A549 (cell line): ENCODE results near the gene ENPP3. TPM values are rescaled to one million over a fixed set of nuclear protein-coding genes. Genes with fewer than 3 reads are reported as not detected.

ENCODE experiments used
- ATAC-seq, 2 experiments: fragments of 200-7000 bp in 1 of 2; fragments of >200 bp in 1 of 2; cut with Nextera tagmentation in 1 of 2; cut with Tn5 transposase in 1 of 2; 3 replicates each; pipeline versions ENCODE4 v1.8.0 to v1.9.1; 2018 to 2020; ENCODE audit warnings: mild to moderate bottlenecking in 1 of 2, moderate library complexity in 1 of 2
- CTCF ChIA-PET: fragments of 300-600 bp; sonication (Branson Sonifier 250); formaldehyde crosslinking; extraction: SDS; loops from one replicate; lab custom pipeline; 2021; ENCODE audit warnings: antibody characterized with exemption, inconsistent platforms; lab: Yijun Ruan, JAX
- POLR2A ChIA-PET: fragments of 350-600 bp; formaldehyde crosslinking; extraction: SDS; loops from one replicate; lab custom pipeline; 2021; ENCODE audit warnings: antibody characterized with exemption, inconsistent platforms; lab: Yijun Ruan, JAX
- DNase-seq, 2 experiments: peaks; one replicate each; pipeline versions ENCODE4 v3.0.0 to v3.0.0-alpha.2; 2011 to 2016; ENCODE audit warnings: low read depth in 1 of 2, low spot score in 1 of 2
- FAIRE-seq: peaks from 2 replicates; lab custom pipeline; 2011; peaks lifted over from hg19 to GRCh38; lab: Jason Lieb, UNC
- H3K27ac ChIP-seq, 2 experiments: fragments of >200 bp; sonication (Bioruptor Twin); formaldehyde crosslinking; 3 replicates each; pipeline ENCODE4 v1.5.1; 2016 to 2017
- H3K4me1 ChIP-seq: fragments of >200 bp; sonication (Bioruptor Twin); formaldehyde crosslinking; 3 replicates; pipeline ENCODE4 v1.6.1; 2016
- H3K4me2 ChIP-seq: fragments of >200 bp; sonication (Bioruptor Twin); formaldehyde crosslinking; 3 replicates; pipeline ENCODE4 v1.6.1; 2016
- H3K4me3 ChIP-seq: fragments of >200 bp; sonication (Bioruptor Twin); formaldehyde crosslinking; 3 replicates; pipeline ENCODE4 v1.5.1; 2016
- H3K9me3 ChIP-seq: fragments of >200 bp; sonication (Bioruptor Twin); formaldehyde crosslinking; 3 replicates; pipeline ENCODE4 v1.6.1; 2016
- CBX2 ChIP-seq: fragments of 200-600 bp; sonication (generic); IDR thresholded peaks from 2 replicates; pipeline ENCODE4 v1.6.1; 2016; ENCODE audit warnings: low read depth, mild to moderate bottlenecking, borderline replicate concordance
- EHF ChIP-seq: fragments of 250-450 bp; sonication (Bioruptor Pico); IDR thresholded peaks from 2 replicates; pipeline ENCODE4 v1.5.0; 2020; ENCODE audit warnings: mild to moderate bottlenecking
- EP300 ChIP-seq, 2 experiments: fragments of >200 bp; sonication (Bioruptor Twin); formaldehyde crosslinking; IDR thresholded peaks; 2 replicates in 1 of 2; 3 replicates in 1 of 2; pipeline ENCODE4 v1.6.1; 2016 to 2017
- FOSB ChIP-seq: fragments of 250-450 bp; sonication (Bioruptor Pico); IDR thresholded peaks from 2 replicates; pipeline ENCODE4 v1.5.0; 2020; ENCODE audit warnings: mild to moderate bottlenecking, moderate library complexity
- FOXS1 ChIP-seq: fragments of 250-450 bp; sonication (Bioruptor Pico); IDR thresholded peaks from 2 replicates; pipeline ENCODE4 v1.5.0; 2020; ENCODE audit warnings: mild to moderate bottlenecking, moderate library complexity
- GATA3 ChIP-seq: IDR thresholded peaks from 2 replicates; pipeline ENCODE4 v1.6.1; 2012; ENCODE audit warnings: borderline replicate concordance
- HDAC2 ChIP-seq: fragments of 200-600 bp; sonication (generic); IDR thresholded peaks from 2 replicates; pipeline ENCODE4 v1.6.1; 2016
- HEYL ChIP-seq: fragments of 250-450 bp; sonication (Bioruptor Pico); IDR thresholded peaks from 2 replicates; pipeline ENCODE4 v1.8.0; 2021; ENCODE audit warnings: mild to moderate bottlenecking, moderate library complexity
- JUN ChIP-seq, 2 experiments: fragments of >200 bp; sonication (Bioruptor Twin); formaldehyde crosslinking; IDR thresholded peaks; 2 replicates in 1 of 2; 3 replicates in 1 of 2; pipeline ENCODE4 v1.6.1; 2016 to 2017
- JUNB ChIP-seq: fragments of >200 bp; sonication (Bioruptor Twin); formaldehyde crosslinking; IDR thresholded peaks from 2 replicates; pipeline ENCODE4 v1.6.1; 2016
- KDM1A ChIP-seq: fragments of 200-600 bp; sonication (generic); IDR thresholded peaks from 2 replicates; pipeline ENCODE4 v1.6.1; 2016; ENCODE audit warnings: low read depth, mild to moderate bottlenecking
- MAZ ChIP-seq: fragments of 150-350 bp; IDR thresholded peaks from 2 replicates; pipeline ENCODE4 v1.6.1; 2014; ENCODE audit warnings: antibody characterized with exemption, low read depth, low read length, borderline replicate concordance
- NFE2L2 ChIP-seq: fragments of 150-350 bp; conservative IDR thresholded peaks from 2 replicates; pipeline ENCODE4 v1.6.1; 2014; ENCODE audit warnings: low read length
- NPAS2 ChIP-seq: fragments of 250-450 bp; sonication (Bioruptor Pico); IDR thresholded peaks from 2 replicates; pipeline ENCODE4 v1.8.0; 2022; ENCODE audit warnings: mild to moderate bottlenecking, moderate library complexity, borderline replicate concordance
- NR3C1 ChIP-seq: fragments of >200 bp; sonication (Bioruptor Twin); formaldehyde crosslinking; IDR thresholded peaks from 3 replicates; pipeline ENCODE4 v1.6.1; 2017
- PHF8 ChIP-seq: fragments of 200-600 bp; sonication (generic); IDR thresholded peaks from 2 replicates; pipeline ENCODE4 v1.6.1; 2016; ENCODE audit warnings: low read depth, mild to moderate bottlenecking, antibody characterized with exemption, moderate library complexity, borderline replicate concordance
- RCOR1 ChIP-seq: fragments of 150-350 bp; IDR thresholded peaks from 2 replicates; pipeline ENCODE4 v1.6.1; 2014; ENCODE audit warnings: antibody characterized with exemption, low read length, low read depth
- RFX5 ChIP-seq: fragments of 450-650 bp; IDR thresholded peaks from 2 replicates; pipeline ENCODE4 v1.7.1; 2014; ENCODE audit warnings: antibody characterized with exemption, mild to moderate bottlenecking, moderate library complexity
- RNF2 ChIP-seq: fragments of 200-600 bp; sonication (generic); IDR thresholded peaks from 2 replicates; pipeline ENCODE4 v1.6.1; 2016; ENCODE audit warnings: low read depth, mild to moderate bottlenecking, antibody characterized with exemption, moderate library complexity, borderline replicate concordance
- SMC3 ChIP-seq: fragments of >200 bp; sonication (Bioruptor Twin); formaldehyde crosslinking; IDR thresholded peaks from 3 replicates; pipeline ENCODE4 v1.6.1; 2018; ENCODE audit warnings: inconsistent platforms
- ZC3H11A ChIP-seq: fragments of 450-650 bp; IDR thresholded peaks from 2 replicates; pipeline ENCODE4 v1.6.1; 2014; ENCODE audit warnings: antibody characterized with exemption, mild to moderate bottlenecking
- ZFP36 ChIP-seq: fragments of 450-650 bp; IDR thresholded peaks from 2 replicates; pipeline ENCODE4 v1.6.1; 2014; ENCODE audit warnings: borderline replicate concordance; ENCODE audit not compliant: partially characterized antibody
- WGBS: methylation state at CpG from one replicate; pipeline ENCODE4 v1.1.6; 2017; ENCODE audit errors: missing lambda C conversion rate; 5-methylcytosine and 5-hydroxymethylcytosine counted together
- polyA plus RNA-seq, 4 experiments: library from polyadenylated mRNA; depleted of rRNA in 3 of 4; stranded (reverse); fragments of >200 nt; fragmentation: RNase III in 1 of 4; extraction: RNeasy Plus Mini Kit Qiagen cat#74134 plus additional on column Dnase treatment in 1 of 4; gene quantifications; 2 replicates in 3 of 4; 3 replicates in 1 of 4; pipeline ENCODE4 v1.2.3, GENCODE V29; 2011 to 2017
- TF ChIP-seq, protein P1 (sequence below): IDR thresholded peaks from 2 replicates; pipeline ENCODE4 v1.6.1; 2012
- TF ChIP-seq, protein P2 (sequence below): fragments of 450-650 bp; IDR thresholded peaks from 2 replicates; pipeline ENCODE4 v1.6.1; 2014; ENCODE audit warnings: antibody characterized with exemption
- TF ChIP-seq, protein P3 (sequence below): fragments of 200-600 bp; sonication (generic); IDR thresholded peaks from 2 replicates; pipeline ENCODE4 v1.6.1; 2016; ENCODE audit warnings: antibody characterized with exemption, mild to moderate bottlenecking, moderate library complexity

Gene ENPP3
- polyA plus RNA-seq, 2 of the 4 experiments (the other 2 are of a cell fraction), result not detected

DNA sequence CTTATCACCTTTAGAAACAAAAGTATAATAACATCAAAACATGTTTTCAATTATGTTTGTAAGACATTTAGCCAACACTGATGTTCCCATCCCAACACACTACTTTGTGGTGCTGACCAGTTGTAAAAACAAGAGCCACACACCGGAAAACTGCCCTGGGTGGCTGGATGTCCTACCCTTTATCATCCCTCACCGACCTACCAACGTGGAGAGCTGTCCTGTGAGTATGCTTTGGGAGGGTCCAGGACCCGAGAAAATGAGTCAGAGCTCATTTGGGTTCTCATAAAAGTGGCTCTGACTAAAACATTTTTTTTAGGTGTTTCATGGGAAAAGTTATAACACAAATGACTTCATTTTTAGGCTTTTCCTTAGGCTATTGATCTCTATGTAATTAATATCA, 103.1 kb downstream of the ENPP3 start (continued):
- TF ChIP-seq RFX5, result no peak
- no peak for TF ChIP-seq JUN (IDR thresholded peaks at IDR 0.05)

DNA sequence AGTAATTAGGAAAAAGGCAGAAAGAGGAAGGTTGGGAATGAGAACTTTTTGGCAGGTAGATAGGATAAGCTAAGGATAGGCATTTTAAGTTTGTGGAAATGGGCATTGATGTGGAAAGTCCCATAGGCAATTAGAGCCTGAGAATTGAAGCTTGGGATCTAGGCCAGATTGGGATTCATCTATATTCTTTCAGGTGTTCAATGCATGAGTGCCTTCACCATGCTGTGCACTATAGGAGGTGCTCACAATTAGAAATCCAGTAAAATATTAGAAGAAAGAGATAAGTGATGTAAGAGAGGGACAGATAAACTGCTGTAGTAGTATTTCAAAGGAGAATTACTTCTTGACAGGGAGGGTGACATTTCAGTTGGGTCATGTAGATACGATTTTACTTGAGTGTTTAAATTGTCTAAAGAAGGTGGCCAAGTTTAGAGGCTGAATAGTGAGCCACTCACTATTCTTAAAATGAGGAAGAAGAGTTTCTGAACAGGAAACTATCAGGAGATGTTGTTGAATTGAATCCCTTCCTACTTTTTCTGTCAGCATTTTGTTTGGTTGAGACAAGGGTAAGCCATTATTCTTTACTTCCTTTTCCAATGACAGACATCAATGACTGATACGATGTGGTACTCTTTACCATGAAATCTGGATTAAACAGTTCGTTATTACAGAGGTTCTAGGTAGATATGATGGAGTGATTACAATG, 104.7 kb downstream of the ENPP3 start:
- POLR2A ChIA-PET, result no interaction called here
- 7% methylated on average over 3 of the region's 3 CpGs for WGBS
- ATAC-seq (no peak), FAIRE-seq (no peak), DNase-seq (no peak)
- no peak overlapping the region for H3K4me2 ChIP-seq
- H3K27ac ChIP-seq, result no peak overlapping the region
- CTCF ChIA-PET, result no interaction called here
- TF ChIP-seq NFE2L2, result no peak
- no peak for TF ChIP-seq RFX5
- no peak for TF ChIP-seq CBX2
- TF ChIP-seq NR3C1, result no peak
- TF ChIP-seq EP300 (IDR thresholded peaks at IDR 0.05), result no peak
- no peak for TF ChIP-seq GATA3
- TF ChIP-seq MAZ, result no peak
- TF ChIP-seq, protein P1, sequence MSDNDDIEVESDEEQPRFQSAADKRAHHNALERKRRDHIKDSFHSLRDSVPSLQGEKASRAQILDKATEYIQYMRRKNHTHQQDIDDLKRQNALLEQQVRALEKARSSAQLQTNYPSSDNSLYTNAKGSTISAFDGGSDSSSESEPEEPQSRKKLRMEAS, result no peak
- no peak for TF ChIP-seq EHF (CRISPR knock-in tag)
- no peak for TF ChIP-seq RNF2
- no peak for TF ChIP-seq KDM1A
- TF ChIP-seq FOSB (CRISPR knock-in tag), result no peak
- no peak for TF ChIP-seq PHF8
- H3K4me3 ChIP-seq, result no peak overlapping the region
- H3K9me3 ChIP-seq, result no peaks in the 10 kb centered on the region
- H3K4me1 ChIP-seq, result no peaks in the 10 kb centered on the region

DNA sequence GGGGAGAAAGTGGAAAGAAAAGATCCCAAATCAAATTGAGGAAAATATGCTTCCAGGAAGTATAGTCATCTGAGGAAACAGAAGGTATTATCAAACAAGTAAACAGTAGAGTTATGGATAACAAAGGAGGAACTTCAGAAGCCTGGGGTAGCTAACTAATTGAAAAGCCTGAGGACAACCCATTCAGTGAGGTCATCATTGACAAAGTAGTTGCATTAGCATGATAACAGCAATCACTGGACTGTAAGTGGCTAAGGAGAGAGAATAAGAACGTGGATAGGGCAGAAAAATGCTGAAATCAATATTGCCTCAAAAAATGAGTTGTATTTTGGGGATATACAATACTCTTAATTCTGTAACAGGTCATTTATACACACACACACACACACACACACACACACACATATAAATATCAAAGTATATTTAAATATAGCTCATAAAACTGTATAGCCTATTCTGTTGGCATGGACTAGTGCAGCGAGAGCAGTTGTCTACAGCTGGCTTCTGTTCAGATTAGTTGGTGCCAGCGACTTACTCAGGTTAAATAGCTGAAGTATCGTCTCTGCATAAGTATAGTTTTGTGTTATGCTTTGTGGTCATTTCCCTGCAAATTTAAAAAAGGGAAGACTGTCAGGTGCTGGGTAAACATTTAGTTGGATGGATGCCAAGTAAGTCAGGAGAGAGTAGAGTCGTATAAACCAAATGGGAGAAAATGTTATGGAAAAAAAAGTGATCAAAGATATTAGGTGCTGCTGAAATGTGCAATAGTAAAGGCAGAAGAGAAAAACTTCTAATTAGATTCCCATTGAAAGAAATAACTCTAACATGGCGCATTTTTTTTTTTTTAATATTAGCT, 107.6 kb downstream of the ENPP3 start:
- CTCF ChIA-PET, result no interaction called here
- H3K4me3 ChIP-seq, result no peak overlapping the region
- H3K4me2 ChIP-seq, result no peak overlapping the region
- no peaks in the 10 kb centered on the region for H3K4me1 ChIP-seq
- POLR2A ChIA-PET, result no interaction called here
- TF ChIP-seq, protein P2, sequence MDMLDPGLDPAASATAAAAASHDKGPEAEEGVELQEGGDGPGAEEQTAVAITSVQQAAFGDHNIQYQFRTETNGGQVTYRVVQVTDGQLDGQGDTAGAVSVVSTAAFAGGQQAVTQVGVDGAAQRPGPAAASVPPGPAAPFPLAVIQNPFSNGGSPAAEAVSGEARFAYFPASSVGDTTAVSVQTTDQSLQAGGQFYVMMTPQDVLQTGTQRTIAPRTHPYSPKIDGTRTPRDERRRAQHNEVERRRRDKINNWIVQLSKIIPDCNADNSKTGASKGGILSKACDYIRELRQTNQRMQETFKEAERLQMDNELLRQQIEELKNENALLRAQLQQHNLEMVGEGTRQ, result no peak
- TF ChIP-seq SMC3 (no peak), NFE2L2 (no peak), NPAS2 (CRISPR knock-in tag) (no peak), EP300 (IDR thresholded peaks at IDR 0.05) (no peak), ZC3H11A (no peak), HEYL (CRISPR knock-in tag) (no peak), JUNB (no peak), ZFP36 (no peak), FOXS1 (CRISPR knock-in tag) (no peak), HDAC2 (no peak), JUN (IDR thresholded peaks at IDR 0.05) (no peak), RCOR1 (no peak), PHF8 (no peak)
- TF ChIP-seq, protein P3, sequence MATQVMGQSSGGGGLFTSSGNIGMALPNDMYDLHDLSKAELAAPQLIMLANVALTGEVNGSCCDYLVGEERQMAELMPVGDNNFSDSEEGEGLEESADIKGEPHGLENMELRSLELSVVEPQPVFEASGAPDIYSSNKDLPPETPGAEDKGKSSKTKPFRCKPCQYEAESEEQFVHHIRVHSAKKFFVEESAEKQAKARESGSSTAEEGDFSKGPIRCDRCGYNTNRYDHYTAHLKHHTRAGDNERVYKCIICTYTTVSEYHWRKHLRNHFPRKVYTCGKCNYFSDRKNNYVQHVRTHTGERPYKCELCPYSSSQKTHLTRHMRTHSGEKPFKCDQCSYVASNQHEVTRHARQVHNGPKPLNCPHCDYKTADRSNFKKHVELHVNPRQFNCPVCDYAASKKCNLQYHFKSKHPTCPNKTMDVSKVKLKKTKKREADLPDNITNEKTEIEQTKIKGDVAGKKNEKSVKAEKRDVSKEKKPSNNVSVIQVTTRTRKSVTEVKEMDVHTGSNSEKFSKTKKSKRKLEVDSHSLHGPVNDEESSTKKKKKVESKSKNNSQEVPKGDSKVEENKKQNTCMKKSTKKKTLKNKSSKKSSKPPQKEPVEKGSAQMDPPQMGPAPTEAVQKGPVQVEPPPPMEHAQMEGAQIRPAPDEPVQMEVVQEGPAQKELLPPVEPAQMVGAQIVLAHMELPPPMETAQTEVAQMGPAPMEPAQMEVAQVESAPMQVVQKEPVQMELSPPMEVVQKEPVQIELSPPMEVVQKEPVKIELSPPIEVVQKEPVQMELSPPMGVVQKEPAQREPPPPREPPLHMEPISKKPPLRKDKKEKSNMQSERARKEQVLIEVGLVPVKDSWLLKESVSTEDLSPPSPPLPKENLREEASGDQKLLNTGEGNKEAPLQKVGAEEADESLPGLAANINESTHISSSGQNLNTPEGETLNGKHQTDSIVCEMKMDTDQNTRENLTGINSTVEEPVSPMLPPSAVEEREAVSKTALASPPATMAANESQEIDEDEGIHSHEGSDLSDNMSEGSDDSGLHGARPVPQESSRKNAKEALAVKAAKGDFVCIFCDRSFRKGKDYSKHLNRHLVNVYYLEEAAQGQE, result no peak
- FAIRE-seq, result no peak
- 50% methylated on average over 6 of the region's 6 CpGs for WGBS
- no peak overlapping the region for H3K27ac ChIP-seq
- no peak for ATAC-seq
- DNase-seq, result no peak
- H3K9me3 ChIP-seq, result no peaks in the 10 kb centered on the region
